RWPE2 (cell line): ENCODE data around the gene CEP57L1.
"Not testable (repeated sequence)": the region's sequence is repeated elsewhere in the genome, so short reads cannot be mapped to it uniquely, and the experiment has no call there.

Experiments
- ATAC-seq: fragments of 200-7000 bp; cut with Tn5 transposase; 3 replicates; pipeline ENCODE4 v1.9.1; 2021; ENCODE audit warnings: low read depth
- DNase-seq: peaks from one replicate; pipeline ENCODE4 v3.0.0-alpha.2; 2020; ENCODE audit warnings: low spot score
- H3K27ac ChIP-seq: fragments of 450-650 bp; 2 replicates; pipeline ENCODE4 v1.5.1; 2017; ENCODE audit warnings: mild to moderate bottlenecking; ENCODE audit not compliant: poor library complexity, severe bottlenecking
- H3K27me3 ChIP-seq: fragments of 250-450 bp; sonication (Bioruptor Pico); 2 replicates; pipeline ENCODE4 v1.5.1; 2021; ENCODE audit warnings: mild to moderate bottlenecking, moderate library complexity; ENCODE audit not compliant: insufficient read depth, poor library complexity, severe bottlenecking
- H3K36me3 ChIP-seq: fragments of 250-450 bp; sonication (Bioruptor Pico); 2 replicates; pipeline ENCODE4 v1.5.1; 2020; ENCODE audit warnings: low read depth, mild to moderate bottlenecking, moderate library complexity
- H3K4me1 ChIP-seq: fragments of 250-450 bp; sonication (Bioruptor Pico); 2 replicates; pipeline ENCODE4 v1.5.1; 2021; ENCODE audit warnings: mild to moderate bottlenecking, moderate library complexity; ENCODE audit not compliant: insufficient read depth, poor library complexity, severe bottlenecking
- H3K4me3 ChIP-seq: fragments of 250-450 bp; sonication (Bioruptor Pico); 2 replicates; pipeline ENCODE4 v1.5.1; 2021; ENCODE audit warnings: mild to moderate bottlenecking, moderate library complexity; ENCODE audit not compliant: severe bottlenecking
- H3K9me3 ChIP-seq: fragments of 250-450 bp; sonication (Bioruptor Pico); 2 replicates; pipeline ENCODE4 v1.5.1; 2021; ENCODE audit warnings: mild to moderate bottlenecking, moderate library complexity; ENCODE audit not compliant: severe bottlenecking
- CTCF ChIP-seq: fragments of 450-650 bp; IDR thresholded peaks from one replicate; pipeline ENCODE4 v1.5.1; 2017; ENCODE audit warnings: mild to moderate bottlenecking, moderate library complexity; ENCODE audit not compliant: poor library complexity, severe bottlenecking

Gene CEP57L1

DNA sequence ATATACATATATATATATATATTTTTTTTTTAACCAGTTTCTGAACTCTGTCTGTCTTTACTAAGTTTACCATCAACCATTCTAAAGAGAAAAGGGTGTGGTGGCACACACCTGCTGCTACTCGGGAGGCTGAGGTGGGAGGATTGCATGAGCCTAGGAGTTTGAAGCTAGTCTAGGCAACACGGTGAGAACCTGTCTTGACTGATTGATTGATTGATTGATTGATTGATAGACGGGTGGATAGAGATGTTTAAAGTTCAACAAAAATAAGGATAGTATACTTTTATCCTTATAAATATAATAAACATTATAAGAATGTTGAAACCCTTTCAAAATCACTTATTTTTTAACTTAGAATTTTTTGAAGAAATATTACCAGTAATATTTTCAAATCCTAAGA is 30.2 kb downstream of the CEP57L1 start:
- Histone ChIP-seq H3K4me3 (no peak overlapping the region), H3K27me3 (no peaks in the 10 kb centered on the region), H3K36me3 (no peaks in the 10 kb centered on the region), H3K9me3 (no peaks in the 10 kb centered on the region), H3K4me1 (peaks cover 2% of the 10 kb centered on the region), H3K27ac (no peak overlapping the region)
- DNase-seq = no peak
- TF ChIP-seq CTCF = no peak
- no peak for ATAC-seq

- no peak for ATAC-seq
Observed at GRCh38 chr6:109130065-109130464, 34.8 kb downstream of the CEP57L1 start.

DNA sequence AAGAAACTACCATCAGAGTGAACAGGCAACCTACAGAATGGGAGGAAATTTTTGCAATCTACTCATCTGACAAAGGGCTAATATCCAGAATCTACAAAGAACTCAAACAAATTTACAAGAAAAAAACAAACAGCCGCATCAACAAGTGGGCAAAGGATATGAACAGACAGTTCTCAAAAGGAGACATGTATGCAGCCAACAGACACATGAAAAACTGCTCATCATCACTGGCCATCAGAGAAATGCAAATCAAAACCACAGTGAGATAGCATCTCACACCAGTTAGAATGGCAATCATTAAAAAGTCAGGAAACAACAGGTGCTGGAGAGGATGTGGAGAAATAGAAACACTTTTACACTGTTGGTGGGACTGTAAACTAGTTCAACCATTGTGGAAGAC is 40.3 kb downstream of the CEP57L1 start:
- H3K4me3 ChIP-seq, ATAC-seq, H3K36me3 ChIP-seq, H3K9me3 ChIP-seq, H3K27ac ChIP-seq, H3K27me3 ChIP-seq, DNase-seq: not testable (repeated sequence)
- peaks cover 13% of the 10 kb centered on the region for H3K4me1 ChIP-seq

More at GRCh38 chr6:109130065-109130464, 34.8 kb downstream of the CEP57L1 start:
- no peak overlapping the region for H3K4me3 ChIP-seq
- TF ChIP-seq CTCF = no peak
- no peaks in the 10 kb centered on the region for H3K27me3 ChIP-seq
- no peaks in the 10 kb centered on the region for H3K36me3 ChIP-seq
- no peaks in the 10 kb centered on the region for H3K4me1 ChIP-seq
- no peak overlapping the region for H3K27ac ChIP-seq
- no peaks in the 10 kb centered on the region for H3K9me3 ChIP-seq
- DNase-seq = no peak

DNA sequence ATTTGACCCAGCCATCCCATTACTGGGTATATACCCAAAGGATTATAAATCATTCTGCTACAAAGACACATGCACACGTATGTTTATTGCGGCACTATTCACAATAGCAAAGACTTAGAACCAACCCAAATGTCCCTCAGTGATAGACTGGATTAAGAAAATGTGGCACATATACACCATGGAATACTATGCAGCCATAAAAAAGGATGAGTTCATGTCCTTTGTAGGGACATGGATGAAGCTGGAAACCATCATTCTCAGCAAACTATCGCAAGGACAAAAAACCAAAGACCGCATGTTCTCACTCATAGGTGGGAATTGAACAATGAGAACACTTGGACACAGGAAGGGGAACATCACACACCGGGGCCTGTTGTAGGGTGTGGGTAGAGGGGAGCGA is 40.7 kb downstream of the CEP57L1 start:
- not testable (repeated sequence) for H3K4me3 ChIP-seq, ATAC-seq, H3K36me3 ChIP-seq, H3K27me3 ChIP-seq, H3K27ac ChIP-seq, DNase-seq, H3K9me3 ChIP-seq
- peaks cover 13% of the 10 kb centered on the region for H3K4me1 ChIP-seq

- not testable (repeated sequence) for H3K36me3 ChIP-seq, H3K27me3 ChIP-seq, ATAC-seq, H3K9me3 ChIP-seq, H3K27ac ChIP-seq, DNase-seq, H3K4me3 ChIP-seq
- H3K4me1 ChIP-seq = peaks cover 13% of the 10 kb centered on the region
Observed at GRCh38 chr6:109136530-109136929, 41.2 kb downstream of the CEP57L1 start.

DNA sequence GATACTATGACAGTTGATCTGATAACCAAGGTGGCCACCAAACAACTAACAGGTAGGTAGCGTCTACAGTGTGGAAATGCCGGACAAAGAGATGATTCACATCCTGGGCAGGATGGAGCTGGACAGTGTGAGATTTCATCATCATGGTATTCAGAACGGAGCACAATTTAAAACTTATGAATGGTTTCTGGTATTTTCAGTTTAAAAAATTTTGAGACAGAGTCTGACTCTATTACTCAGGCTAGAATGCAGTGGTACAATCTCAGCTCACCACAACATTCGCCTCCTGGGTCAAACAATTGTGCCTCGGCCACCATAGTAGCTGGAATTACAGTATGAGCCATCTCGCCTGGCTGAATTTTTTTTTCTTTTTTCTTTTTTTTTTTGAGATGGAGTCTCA is 43.8 kb downstream of the CEP57L1 start:
- H3K4me3 ChIP-seq = no peak overlapping the region
- peaks cover 13% of the 10 kb centered on the region for H3K4me1 ChIP-seq
- H3K27me3 ChIP-seq = no peaks in the 10 kb centered on the region
- DNase-seq (no peak), ATAC-seq (peak; percentile 99)
- H3K36me3 ChIP-seq = peaks cover 12% of the 10 kb centered on the region
- H3K9me3 ChIP-seq = no peaks in the 10 kb centered on the region
- no peak for TF ChIP-seq CTCF
- H3K27ac ChIP-seq = peak overlapping the region; percentile 82

- H3K36me3 ChIP-seq = peaks cover 12% of the 10 kb centered on the region
- not testable (repeated sequence) for ATAC-seq, DNase-seq, H3K9me3 ChIP-seq, H3K4me3 ChIP-seq, H3K27ac ChIP-seq, H3K27me3 ChIP-seq
- peaks cover 13% of the 10 kb centered on the region for H3K4me1 ChIP-seq
Observed at GRCh38 chr6:109142067-109142466, 46.8 kb downstream of the CEP57L1 start.
